ENCODE results near the gene AGAP1. TPM values are rescaled to one million over a fixed set of nuclear protein-coding genes. Genes with fewer than 3 reads are reported as not detected.

The AGAP1 gene
- total RNA-seq, 1 donor from 2014 or later = 44.0 TPM

DNA sequence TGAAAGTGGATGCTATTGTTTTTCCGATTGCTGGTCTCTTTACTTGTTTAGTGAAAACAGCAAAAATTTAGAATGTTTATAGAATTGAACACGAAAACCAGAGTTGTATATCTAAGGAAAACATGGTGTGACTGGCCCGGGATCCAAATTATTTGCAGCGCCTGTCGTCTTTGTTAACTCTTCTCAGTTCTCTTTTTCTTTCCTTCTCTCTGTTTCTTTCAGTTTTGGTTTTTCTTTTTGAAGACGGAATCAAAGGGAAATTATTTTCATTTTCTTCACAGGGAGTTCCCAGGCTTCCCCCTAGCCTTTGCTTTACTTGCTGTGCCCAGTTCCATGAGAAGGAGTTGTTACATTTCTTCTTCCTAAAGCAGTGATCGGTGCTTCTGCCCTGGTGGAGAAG is 76.0 kb downstream of the AGAP1 start:
- Mint-ChIP-seq H3K9me3 (no peaks in the 10 kb centered on the region), H3K4me1 (peaks cover 16% of the 10 kb centered on the region)

DNA sequence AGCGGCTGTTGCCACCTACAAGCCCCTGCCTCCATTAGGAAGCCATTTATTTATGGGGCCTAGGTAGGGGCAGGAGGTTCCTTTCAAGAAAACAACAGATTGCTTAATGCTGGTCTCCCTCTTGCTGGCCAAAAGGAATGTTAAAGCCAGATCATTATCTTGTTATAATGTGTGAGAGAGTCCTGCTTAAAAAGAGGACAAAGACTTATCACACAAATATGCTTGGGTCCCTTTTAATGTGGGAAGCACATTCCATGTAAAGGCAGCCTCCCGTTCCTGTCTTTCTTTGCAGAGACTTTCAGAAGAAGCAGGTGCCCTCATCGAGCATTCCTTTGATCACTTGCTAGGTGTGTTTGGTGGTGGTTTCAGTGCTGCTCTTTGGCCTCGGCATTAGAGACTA is 76.4 kb downstream of the AGAP1 start:
- DNase-seq (ENCODE audit: low spot score in 2 of 2, unreplicated experiment in 2 of 2) = no peak
- TF ChIP-seq, protein P1, sequence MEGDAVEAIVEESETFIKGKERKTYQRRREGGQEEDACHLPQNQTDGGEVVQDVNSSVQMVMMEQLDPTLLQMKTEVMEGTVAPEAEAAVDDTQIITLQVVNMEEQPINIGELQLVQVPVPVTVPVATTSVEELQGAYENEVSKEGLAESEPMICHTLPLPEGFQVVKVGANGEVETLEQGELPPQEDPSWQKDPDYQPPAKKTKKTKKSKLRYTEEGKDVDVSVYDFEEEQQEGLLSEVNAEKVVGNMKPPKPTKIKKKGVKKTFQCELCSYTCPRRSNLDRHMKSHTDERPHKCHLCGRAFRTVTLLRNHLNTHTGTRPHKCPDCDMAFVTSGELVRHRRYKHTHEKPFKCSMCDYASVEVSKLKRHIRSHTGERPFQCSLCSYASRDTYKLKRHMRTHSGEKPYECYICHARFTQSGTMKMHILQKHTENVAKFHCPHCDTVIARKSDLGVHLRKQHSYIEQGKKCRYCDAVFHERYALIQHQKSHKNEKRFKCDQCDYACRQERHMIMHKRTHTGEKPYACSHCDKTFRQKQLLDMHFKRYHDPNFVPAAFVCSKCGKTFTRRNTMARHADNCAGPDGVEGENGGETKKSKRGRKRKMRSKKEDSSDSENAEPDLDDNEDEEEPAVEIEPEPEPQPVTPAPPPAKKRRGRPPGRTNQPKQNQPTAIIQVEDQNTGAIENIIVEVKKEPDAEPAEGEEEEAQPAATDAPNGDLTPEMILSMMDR (IDR thresholded peaks at IDR 0.05; ENCODE audit: unreplicated experiment) = no peak
- peaks cover 8% of the 10 kb centered on the region for H3K36me3 Mint-ChIP-seq
- H3K9me3 Mint-ChIP-seq = no peaks in the 10 kb centered on the region
- peak overlapping the region; percentile 90 for H3K27ac Mint-ChIP-seq
- peaks cover 18% of the 10 kb centered on the region for H3K4me1 Mint-ChIP-seq
- no peak overlapping the region for H3K4me3 Mint-ChIP-seq
- peaks cover 8% of the 10 kb centered on the region for H3K27me3 Mint-ChIP-seq (ENCODE audit: low read depth)

More for the DNA sequence above, 76.0 kb downstream of the AGAP1 start:
- no peak for DNase-seq (ENCODE audit: low spot score in 2 of 2, unreplicated experiment in 2 of 2)
- Mint-ChIP-seq H3K36me3 (peaks cover 8% of the 10 kb centered on the region), H3K4me3 (no peak overlapping the region), H3K27me3 (ENCODE audit: low read depth) (peaks cover 8% of the 10 kb centered on the region), H3K27ac (peak overlapping the region; percentile 90)
- TF ChIP-seq, protein P1 (IDR thresholded peaks at IDR 0.05; ENCODE audit: unreplicated experiment) = no peak

DNA sequence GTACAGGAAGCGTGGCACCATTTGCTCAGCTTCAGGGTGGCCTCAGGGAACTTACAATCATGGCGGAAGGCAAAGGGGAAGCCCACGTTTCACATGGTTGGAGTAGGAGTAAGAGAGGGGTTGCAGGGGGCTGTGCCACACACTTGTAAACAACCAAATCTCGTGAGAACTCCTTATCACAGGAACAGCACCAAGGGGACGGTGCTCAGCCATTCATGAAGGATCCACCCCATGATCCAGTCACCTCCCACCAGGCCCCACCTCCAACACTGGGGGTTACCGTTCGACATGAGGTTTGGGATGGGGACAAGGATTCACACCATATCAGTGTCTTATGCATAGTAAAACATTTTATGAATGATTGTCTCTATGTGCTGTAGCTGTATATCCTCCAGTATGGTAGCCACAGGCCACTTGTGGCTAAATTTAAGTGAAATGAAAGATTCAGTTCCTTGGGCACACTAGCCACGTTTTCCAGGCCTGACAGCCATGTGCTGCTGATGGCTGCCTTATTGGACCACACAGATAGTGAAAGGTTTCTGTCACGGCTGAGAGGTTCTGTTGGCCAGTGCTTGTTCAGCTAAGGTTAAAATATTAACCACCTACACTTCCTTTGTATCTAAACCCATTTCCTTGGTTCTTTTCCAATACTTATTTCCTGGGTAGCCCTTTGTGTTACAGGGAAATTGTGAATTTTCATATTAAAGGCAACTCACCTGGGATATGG is 77.3 kb downstream of the AGAP1 start:
- H3K36me3 Mint-ChIP-seq = peaks cover 8% of the 10 kb centered on the region
- H3K27ac Mint-ChIP-seq = peak overlapping the region; percentile 90
- DNase-seq (ENCODE audit: low spot score in 2 of 2, unreplicated experiment in 2 of 2) = no peak
- no peak overlapping the region for H3K4me3 Mint-ChIP-seq
- TF ChIP-seq, protein P1 (IDR thresholded peaks at IDR 0.05; ENCODE audit: unreplicated experiment) = no peak
- no peaks in the 10 kb centered on the region for H3K9me3 Mint-ChIP-seq
- peaks cover 8% of the 10 kb centered on the region for H3K27me3 Mint-ChIP-seq (ENCODE audit: low read depth)
- H3K4me1 Mint-ChIP-seq = peaks cover 24% of the 10 kb centered on the region

DNA sequence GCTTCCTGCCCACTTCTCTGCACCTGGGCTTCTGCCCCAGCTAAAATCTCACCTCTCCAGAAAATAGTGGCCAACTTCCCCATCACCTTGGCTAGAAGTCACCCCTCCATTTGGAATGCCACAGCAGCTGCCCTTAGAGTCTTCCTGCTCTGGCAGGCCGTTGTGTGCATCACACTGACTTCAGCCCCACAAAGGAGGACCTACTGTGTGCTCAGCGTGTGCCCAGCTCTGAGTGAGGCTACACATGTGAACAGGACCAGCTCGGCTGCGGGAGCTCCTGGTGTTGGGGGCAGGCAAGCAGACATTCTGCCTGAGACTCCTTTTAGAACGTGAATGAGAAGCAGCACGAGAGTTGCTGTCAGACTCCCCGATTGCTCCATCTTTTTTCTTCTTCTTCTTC is 78.7 kb downstream of the AGAP1 start:
- no peak overlapping the region for H3K27ac Mint-ChIP-seq

DNA sequence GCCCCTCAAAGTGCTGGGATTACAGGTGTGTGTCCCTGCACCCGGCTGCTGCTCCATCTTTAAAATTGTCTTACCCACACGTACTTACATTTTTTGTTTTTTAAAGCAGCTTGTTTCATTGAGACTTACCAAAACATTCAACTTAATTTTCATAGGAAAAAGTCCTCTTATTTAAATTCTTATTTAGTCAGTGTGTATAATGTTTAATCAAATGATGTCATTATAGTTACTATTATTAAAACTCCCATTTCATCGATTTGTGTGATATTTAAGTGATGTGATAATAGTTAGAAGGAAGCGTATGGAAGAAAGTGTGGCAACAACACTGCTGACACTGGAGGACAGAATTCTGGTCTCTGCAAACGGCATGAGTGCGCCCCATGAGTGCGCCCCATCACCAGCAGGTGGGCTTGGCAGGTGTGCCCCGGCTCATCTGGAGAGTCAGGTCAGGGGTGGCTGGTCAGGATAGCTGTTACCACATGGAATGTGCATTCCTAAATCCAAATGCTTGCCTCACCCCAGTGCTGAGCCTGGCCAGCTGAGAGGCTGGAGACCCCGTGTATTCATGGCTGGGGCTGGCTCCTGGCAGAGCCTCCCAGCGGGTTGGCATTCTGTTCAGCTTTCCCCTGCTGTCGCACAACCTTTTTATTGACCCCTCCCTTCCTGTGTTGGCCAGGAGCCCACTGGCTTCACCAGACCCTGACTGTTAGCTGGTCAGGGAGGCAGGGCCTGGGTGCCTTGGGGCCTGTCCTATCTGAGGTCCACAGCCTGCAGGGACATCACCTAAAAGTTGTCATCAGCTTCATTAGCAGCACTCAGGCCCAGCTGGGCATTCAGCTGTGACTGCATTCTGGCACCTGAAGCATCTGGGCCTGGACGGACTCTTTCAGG is 79.7 kb downstream of the AGAP1 start:
- Mint-ChIP-seq H3K4me1 (peaks cover 24% of the 10 kb centered on the region), H3K4me3 (no peak overlapping the region), H3K27me3 (ENCODE audit: low read depth) (peaks cover 4% of the 10 kb centered on the region), H3K27ac (no peak overlapping the region), H3K36me3 (peaks cover 2% of the 10 kb centered on the region), H3K9me3 (no peaks in the 10 kb centered on the region)
- no peak for DNase-seq (ENCODE audit: low spot score in 2 of 2, unreplicated experiment in 2 of 2)
- TF ChIP-seq, protein P1 (IDR thresholded peaks at IDR 0.05; ENCODE audit: unreplicated experiment) = no peak

More for the DNA sequence above, 78.7 kb downstream of the AGAP1 start:
- no peak for DNase-seq (ENCODE audit: low spot score in 2 of 2, unreplicated experiment in 2 of 2)
- Mint-ChIP-seq H3K9me3 (no peaks in the 10 kb centered on the region), H3K36me3 (peaks cover 4% of the 10 kb centered on the region), H3K4me1 (peaks cover 24% of the 10 kb centered on the region), H3K27me3 (ENCODE audit: low read depth) (peaks cover 4% of the 10 kb centered on the region), H3K4me3 (no peak overlapping the region)
- TF ChIP-seq, protein P1 (IDR thresholded peaks at IDR 0.05; ENCODE audit: unreplicated experiment) = no peak

Measured in mesothelial cell of epicardium (in vitro differentiated cells).